Body of pancreas (tissue), 4 donors: Measurements from ENCODE around the gene SUGCT. TPM values are rescaled to one million over a fixed set of nuclear protein-coding genes. Genes with fewer than 3 reads are reported as not detected.

ENCODE experiments used
- ATAC-seq: fragments of 150-250 bp; one replicate; pipeline ENCODE4 v1.9.1; 2016
- DNase-seq, 4 donors: peaks; one replicate each; pipeline ENCODE4 v3.0.0-alpha.2; 2019
- H3K27ac ChIP-seq, 4 donors: fragments of 200-600 bp; sonication (generic); 1 replicate in 3 of 4; 2 replicates in 1 of 4; pipeline versions ENCODE4 v1.5.1 to v1.6.1; 2016 to 2019; ENCODE audit warnings: mild to moderate bottlenecking in 1 of 4, mixed read lengths in 1 of 4, moderate library complexity in 1 of 4
- H3K27me3 ChIP-seq, 2 donors: fragments of 200-600 bp; sonication (generic); one replicate each; pipeline ENCODE4 v1.6.0; 2016; ENCODE audit warnings: mild to moderate bottlenecking in 1 of 2
- H3K36me3 ChIP-seq, 2 donors: fragments of 200-600 bp; sonication (generic); replicated peaks in 1 of 2; 2 replicates each; pipeline ENCODE4 v1.5.1; 2016; ENCODE audit warnings: low read depth in 2 of 2; ENCODE audit not compliant: insufficient read depth in 1 of 2
- H3K4me1 ChIP-seq: fragments of 200-600 bp; sonication (generic); one replicate; pipeline ENCODE4 v1.6.0; 2016
- H3K4me3 ChIP-seq, 2 donors: fragments of 200-600 bp; sonication (generic); 1 replicate in 1 of 2; 2 replicates in 1 of 2; pipeline ENCODE4 v1.5.1; 2016 to 2019
- H3K9me3 ChIP-seq, 3 donors: fragments of 200-600 bp; sonication (generic); 1 replicate in 2 of 3; 2 replicates in 1 of 3; pipeline ENCODE4 v1.5.1; 2016
- CTCF ChIP-seq, 7 experiments: fragments of 450-650 bp in 4 of 7; fragments of 200-600 bp in 3 of 7; sonication (generic) in 3 of 7; IDR thresholded peaks; one replicate each; pipeline ENCODE4 v1.5.1; 2016 to 2019; ENCODE audit warnings: antibody characterized with exemption in 7 of 7
- POLR2A ChIP-seq, 3 donors: fragments of 450-650 bp; IDR thresholded peaks; one replicate each; pipeline ENCODE4 v1.6.1; 2016; ENCODE audit warnings: antibody characterized with exemption in 3 of 3, mild to moderate bottlenecking in 2 of 3
- WGBS, 2 donors: methylation state at CpG; one replicate each; pipeline ENCODE4 v1.1.5; 2017; 5-methylcytosine and 5-hydroxymethylcytosine counted together
- intact Hi-C: fragments of 100-400 bp; cut with DNase I; formaldehyde crosslinking; loops from one replicate; pipeline ENCODE4 v1.15.1; 2023
- total RNA-seq, 2 donors: library from RNA; depleted of rRNA; stranded (reverse); fragments of >200 nt; gene quantifications; one replicate each; pipeline ENCODE4 v1.1.0, GENCODE V29; 2016

The SUGCT gene
- total RNA-seq, 2 donors from 2014 or later, result 0.78 to 1.3 TPM

GRCh38 chr7:40800771-40801170, 666.0 kb downstream of the SUGCT start:
- intact Hi-C loops, result no loop called here
- H3K9me3 ChIP-seq, result no peaks in the 10 kb centered on the region
- H3K4me3 ChIP-seq, result no peak overlapping the region
- DNase-seq (no peak), ATAC-seq (no peak)
- TF ChIP-seq CTCF (IDR thresholded peaks at IDR 0.05) (no peak), POLR2A (IDR thresholded peaks at IDR 0.05) (no peak)
- H3K36me3 ChIP-seq, result no peaks in the 10 kb centered on the region
- H3K4me1 ChIP-seq, result no peaks in the 10 kb centered on the region
- H3K27ac ChIP-seq, result no peak overlapping the region
- no peaks in the 10 kb centered on the region for H3K27me3 ChIP-seq

GRCh38 chr7:40802497-40802896, 667.7 kb downstream of the SUGCT start:
- Histone ChIP-seq H3K27me3 (no peaks in the 10 kb centered on the region), H3K36me3 (no peaks in the 10 kb centered on the region), H3K4me3 (no peak overlapping the region), H3K27ac (no peak overlapping the region), H3K9me3 (no peaks in the 10 kb centered on the region), H3K4me1 (no peaks in the 10 kb centered on the region)
- intact Hi-C loops, result no loop called here
- ATAC-seq (no peak), DNase-seq (no peak)
- no peak for TF ChIP-seq CTCF (IDR thresholded peaks at IDR 0.05)
- TF ChIP-seq POLR2A (IDR thresholded peaks at IDR 0.05), result no peak
- WGBS, 2 donors, result 91 to 95% methylated on average over 3 of the region's 3 CpGs

DNA sequence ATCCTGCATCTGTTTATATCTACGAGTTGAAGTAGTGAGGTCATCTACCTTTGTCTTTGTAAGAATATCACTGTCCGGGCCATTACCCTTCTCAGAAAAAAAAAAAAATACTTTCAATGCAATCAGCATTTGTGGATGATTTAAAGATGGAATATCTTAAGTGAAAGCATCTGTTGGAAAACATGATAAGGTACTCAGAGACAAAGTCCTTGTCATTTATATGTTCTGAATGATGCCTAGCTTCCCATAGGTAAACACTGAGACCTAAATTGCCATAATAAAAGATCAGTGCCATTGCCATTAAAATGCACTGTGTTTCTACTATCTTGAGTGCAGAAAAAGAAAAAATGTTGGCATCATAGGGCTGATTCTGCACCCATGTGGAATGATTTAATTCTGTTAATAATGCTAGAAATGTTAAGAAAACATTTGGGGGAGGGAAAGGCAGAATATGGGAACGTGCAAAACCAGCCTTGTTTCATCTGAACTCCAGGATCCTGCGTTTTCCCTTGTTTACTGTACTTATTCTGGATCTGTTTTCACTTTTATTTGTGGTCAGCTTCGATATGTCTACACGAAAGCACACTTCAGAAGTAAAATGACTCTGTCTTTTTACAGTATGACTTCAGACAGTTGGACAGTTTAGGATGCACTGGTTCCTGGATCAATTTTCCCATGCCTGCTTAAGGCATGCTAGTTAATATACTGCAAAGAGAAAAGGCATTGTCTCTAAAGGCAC, 669.8 kb downstream of the SUGCT start:
- H3K4me3 ChIP-seq, result no peak overlapping the region
- no peaks in the 10 kb centered on the region for H3K27me3 ChIP-seq
- H3K36me3 ChIP-seq, result no peaks in the 10 kb centered on the region
- no peak for ATAC-seq
- WGBS, 2 donors, result 74% methylated on average over 6 of the region's 6 CpGs
- no peak for DNase-seq
- H3K9me3 ChIP-seq, result no peaks in the 10 kb centered on the region
- H3K27ac ChIP-seq, result no peak overlapping the region
- TF ChIP-seq POLR2A (IDR thresholded peaks at IDR 0.05) (no peak), CTCF (IDR thresholded peaks at IDR 0.05) (no peak)
- intact Hi-C loops, result no loop called here
- H3K4me1 ChIP-seq, result no peaks in the 10 kb centered on the region

DNA sequence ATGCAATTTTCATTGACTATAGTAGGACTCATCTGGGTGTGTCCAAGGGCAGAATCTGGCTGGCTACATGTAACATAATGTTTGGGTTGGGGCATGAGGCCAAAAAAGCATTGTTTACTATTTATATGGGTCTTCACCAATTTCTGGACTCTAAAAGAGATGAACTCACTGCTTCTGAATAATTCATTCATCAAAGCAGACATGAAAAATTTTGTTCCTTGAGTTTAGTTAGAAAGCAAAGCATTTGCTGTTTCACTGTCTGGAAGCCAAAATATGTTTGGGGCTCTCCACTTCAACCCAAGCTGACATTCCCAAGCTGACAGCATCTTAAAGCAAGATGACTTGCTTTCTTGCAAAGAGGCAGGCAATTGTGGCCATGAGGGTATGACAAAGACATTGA, 670.6 kb downstream of the SUGCT start:
- ATAC-seq (no peak), DNase-seq (no peak)
- Histone ChIP-seq H3K27ac (no peak overlapping the region), H3K4me1 (no peaks in the 10 kb centered on the region), H3K36me3 (no peaks in the 10 kb centered on the region), H3K27me3 (no peaks in the 10 kb centered on the region), H3K9me3 (no peaks in the 10 kb centered on the region), H3K4me3 (no peak overlapping the region)
- TF ChIP-seq POLR2A (IDR thresholded peaks at IDR 0.05), result no peak
- no peak for TF ChIP-seq CTCF (IDR thresholded peaks at IDR 0.05)
- intact Hi-C loops, result no loop called here

- Histone ChIP-seq H3K36me3 (no peaks in the 10 kb centered on the region), H3K27ac (no peak overlapping the region), H3K4me3 (no peak overlapping the region), H3K9me3 (peaks cover 0 to 6% (median 0%) of the 10 kb centered on the region in 3 donors), H3K4me1 (no peaks in the 10 kb centered on the region), H3K27me3 (no peaks in the 10 kb centered on the region)
- TF ChIP-seq POLR2A (IDR thresholded peaks at IDR 0.05) (no peak), CTCF (IDR thresholded peaks at IDR 0.05) (no peak)
- intact Hi-C loops, result no loop called here
- ATAC-seq, result no peak
- no peak for DNase-seq
Observed at GRCh38 chr7:40808378-40808942, 673.7 kb downstream of the SUGCT start.
